Activated CD8-positive, alpha-beta memory T cell treated with anti-CD3 and anti-CD28 coated beads for 48 hours (primary cell): ENCODE data around the gene LRP10.
"Not testable (repeated sequence)": the region's sequence is repeated elsewhere in the genome, so short reads cannot be mapped to it uniquely, and the experiment has no call there.

Source experiments
- DNase-seq, 3 experiments: peaks; one replicate each; pipeline ENCODE4 v3.0.0-alpha.2; 2020; ENCODE audit warnings: low read depth in 2 of 3, low spot score in 2 of 3

LRP10 gene

DNA sequence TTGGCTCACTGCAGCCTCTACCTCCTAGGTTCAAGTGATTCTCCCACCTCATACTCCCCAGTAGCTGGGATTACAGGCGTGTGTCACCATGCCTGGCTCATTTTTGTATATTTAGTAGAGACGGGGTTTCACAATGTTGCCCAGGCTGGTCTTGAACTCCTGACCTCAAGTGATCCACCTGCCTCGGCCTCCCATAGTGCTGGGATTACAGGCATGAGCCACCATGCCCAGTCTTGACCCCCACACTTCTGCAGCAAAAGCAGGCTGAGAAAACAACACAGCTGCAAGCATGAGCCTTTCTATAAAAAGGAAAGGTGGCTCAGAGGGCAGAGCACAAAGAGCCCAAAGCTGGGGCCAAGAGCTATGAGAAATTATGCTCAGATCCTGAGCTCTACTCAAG lies 11.2 kb upstream of the LRP10 start:
- DNase-seq, result not testable (repeated sequence)

DNA sequence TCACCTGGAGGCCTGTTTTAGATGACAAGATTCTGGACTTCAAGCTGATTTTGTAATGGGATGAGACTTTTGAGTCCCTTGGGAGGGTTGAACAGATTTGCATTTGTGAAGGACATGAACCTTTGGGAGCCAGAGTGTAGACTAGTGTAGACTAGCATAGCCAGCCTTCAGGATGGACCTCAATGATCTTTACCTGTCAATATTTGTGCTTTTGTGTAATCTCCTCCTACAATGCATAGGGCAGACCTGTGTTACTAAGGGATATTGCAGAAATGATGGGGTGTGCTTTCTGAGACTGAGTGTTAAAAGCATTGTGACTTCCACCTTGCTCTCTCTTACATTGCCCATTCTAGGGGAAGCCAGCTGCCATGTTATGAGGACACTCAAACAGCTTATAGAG lies 9.9 kb upstream of the LRP10 start:
- DNase-seq, result no peak

DNA sequence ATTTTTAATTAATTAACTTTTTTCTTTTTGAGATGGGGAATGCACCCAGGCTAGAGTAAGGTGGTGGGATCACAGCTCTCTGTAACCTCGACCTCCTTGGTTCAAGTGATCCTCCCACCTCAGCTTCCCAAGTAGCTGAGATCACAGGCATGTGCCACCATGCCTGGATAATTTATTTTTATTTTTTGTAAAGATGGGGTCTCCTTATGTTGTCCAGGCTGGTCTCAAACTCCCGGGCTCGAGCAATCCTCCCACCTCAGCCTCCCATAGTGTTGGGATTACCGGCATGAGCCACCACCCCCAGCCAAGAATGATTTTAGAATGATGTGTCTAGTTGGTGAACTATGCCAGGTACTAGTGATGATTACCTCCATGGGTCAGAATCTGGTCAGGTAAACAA lies 6.6 kb upstream of the LRP10 start:
- DNase-seq, result no peak

- no peak for DNase-seq
Measured at GRCh38 chr14:22865424-22866405, 5.8 kb upstream of the LRP10 start.

DNA sequence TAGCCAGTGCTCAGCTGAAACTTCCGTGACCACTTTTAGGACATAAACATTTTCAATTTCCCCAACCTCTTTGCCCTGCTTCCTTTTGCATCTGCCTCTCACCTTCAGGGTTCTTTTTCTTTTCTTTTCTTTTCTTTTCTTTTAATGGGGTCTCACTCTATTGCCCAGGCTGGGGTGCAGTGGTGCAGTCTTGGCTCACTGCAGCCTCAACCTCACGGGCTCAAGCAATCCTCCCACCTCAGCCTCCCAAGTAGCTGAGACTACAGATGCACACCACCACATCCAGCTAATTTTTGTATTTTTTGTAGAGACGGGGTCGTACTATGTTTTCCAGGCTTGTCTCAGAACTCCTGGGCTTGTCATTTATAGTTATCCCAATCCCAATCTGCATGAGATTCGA lies 4.7 kb upstream of the LRP10 start:
- no peak for DNase-seq

- no peak for DNase-seq
Measured at GRCh38 chr14:22870811-22871223, 723 bp upstream of the LRP10 start.

GRCh38 chr14:22872033-22872832 lies 693 bp downstream of the LRP10 start:
- peak; percentile 43 to 64 (median 55) for DNase-seq

- DNase-seq, result no peak
Measured at GRCh38 chr14:22872833-22873520, 1.4 kb downstream of the LRP10 start.

GRCh38 chr14:22875003-22875747 lies 3.6 kb downstream of the LRP10 start:
- no peak for DNase-seq

DNA sequence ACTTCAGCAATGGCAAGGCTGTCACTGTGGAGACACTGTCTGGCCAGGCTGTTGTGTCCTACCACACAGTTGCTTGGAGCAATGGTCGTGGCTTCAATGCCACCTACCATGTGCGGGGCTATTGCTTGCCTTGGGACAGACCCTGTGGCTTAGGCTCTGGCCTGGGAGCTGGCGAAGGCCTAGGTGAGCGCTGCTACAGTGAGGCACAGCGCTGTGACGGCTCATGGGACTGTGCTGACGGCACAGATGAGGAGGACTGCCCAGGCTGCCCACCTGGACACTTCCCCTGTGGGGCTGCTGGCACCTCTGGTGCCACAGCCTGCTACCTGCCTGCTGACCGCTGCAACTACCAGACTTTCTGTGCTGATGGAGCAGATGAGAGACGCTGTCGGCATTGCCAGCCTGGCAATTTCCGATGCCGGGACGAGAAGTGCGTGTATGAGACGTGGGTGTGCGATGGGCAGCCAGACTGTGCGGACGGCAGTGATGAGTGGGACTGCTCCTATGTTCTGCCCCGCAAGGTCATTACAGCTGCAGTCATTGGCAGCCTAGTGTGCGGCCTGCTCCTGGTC lies 4.3 kb downstream of the LRP10 start:
- no peak for DNase-seq

- DNase-seq, result no peak
Measured at GRCh38 chr14:22877000-22877501, 5.5 kb downstream of the LRP10 start.

DNA sequence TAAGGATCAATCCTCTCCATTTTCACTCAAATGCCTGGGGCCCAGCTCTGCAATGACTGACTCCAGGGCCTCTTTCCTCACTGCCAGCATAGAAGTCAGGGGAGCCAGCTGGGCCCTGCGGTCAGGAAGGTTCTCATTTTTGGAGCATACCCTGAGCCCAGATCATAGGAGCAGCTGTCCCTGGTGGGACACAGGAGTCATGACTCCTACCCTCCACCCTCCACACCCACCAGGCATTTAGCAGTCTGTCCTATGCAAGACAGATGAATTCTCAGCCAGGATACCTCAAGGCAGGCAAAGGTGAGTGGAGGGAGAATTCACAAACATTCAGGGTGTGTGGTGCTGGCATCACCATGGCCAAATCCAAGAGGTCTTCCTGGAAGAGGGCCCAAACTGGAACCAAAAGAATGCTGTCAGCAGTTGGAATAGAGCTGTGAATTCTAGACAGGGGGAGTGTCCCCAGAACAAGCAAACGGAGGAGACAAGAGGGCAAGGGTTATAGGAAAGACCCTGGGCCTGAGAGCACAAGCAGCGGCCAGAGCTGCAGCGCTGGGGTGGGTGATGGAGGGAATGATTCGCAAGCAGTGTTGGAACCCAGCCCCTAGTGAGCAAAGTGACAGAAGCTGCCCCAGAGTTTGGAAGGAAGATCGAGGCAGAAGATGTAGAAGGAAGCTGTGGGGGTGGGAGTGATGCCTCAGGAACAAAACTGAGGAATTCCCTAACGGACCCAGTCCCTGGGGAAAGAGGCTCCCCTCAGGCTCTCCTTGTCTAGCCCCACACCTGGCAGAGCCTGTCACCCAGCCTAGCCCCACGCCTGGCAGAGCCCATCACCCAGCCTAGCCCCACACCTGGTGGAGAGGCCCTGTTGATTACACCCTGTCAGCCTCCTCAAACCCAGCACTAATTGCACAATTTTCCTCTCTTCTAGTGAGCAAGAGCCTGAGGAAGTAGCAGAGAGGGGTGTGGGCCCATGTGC lies 7.0 kb downstream of the LRP10 start:
- DNase-seq, result no peak

- no peak for DNase-seq
Measured at GRCh38 chr14:22882064-22882463, 10.5 kb downstream of the LRP10 start.

- no peak for DNase-seq
Measured at GRCh38 chr14:22882529-22883172, 11.1 kb downstream of the LRP10 start.

DNA sequence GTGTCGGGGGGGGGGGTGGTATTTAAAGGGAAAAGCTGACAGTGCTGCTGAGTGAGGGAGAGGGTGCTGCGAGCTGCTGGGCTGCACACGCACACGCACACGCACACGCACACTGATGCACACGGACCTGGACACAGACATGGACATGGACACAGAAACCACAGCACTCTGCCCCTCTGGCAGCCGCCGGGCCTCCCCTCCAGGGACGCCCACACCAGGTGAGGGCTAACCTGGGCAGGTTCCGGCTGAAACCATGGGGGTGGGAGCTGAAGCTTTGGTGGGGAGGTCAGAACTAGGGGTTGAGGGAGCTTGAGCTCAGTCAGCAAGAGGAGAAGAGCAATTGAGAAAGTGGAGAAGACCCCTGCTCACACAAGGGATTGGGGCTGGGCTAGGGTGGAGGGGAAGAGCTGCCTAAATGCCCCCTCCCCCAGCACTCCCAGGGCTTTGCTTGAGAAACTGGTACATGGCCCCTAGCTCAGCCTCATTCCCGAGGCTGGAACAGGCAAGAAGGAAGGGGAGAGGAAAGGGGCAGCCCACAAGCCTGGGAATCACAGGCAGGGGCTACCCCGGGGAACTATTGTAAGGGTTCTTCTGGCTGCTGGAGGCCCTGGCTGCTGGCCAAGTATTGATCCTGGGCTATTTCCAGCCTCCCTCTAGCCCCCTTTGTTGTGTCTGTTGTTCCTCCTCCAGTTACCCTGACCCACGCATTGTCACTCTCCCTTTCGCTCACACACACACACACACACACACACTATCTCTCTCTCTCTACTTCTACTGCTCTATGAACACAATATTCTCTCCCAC lies 11.8 kb downstream of the LRP10 start, which contains the start of gene REM2:
Gene REM2 (plus strand): TSS at position 50 of the 804 bp plus-strand sequence. CDS start 66 bp downstream, at position 116.
- no peak for DNase-seq

- DNase-seq, result no peak
Measured at GRCh38 chr14:22884076-22884737, 12.7 kb downstream of the LRP10 start.
